Mucosa of rectum (tissue), 2 donors: ENCODE results near the gene SYF2.
"Not testable (repeated sequence)": the region's sequence is repeated elsewhere in the genome, so short reads cannot be mapped to it uniquely, and the experiment has no call there.

Experiments used
- H3K27ac ChIP-seq, 2 donors: one replicate each; pipeline ENCODE4 v1.7.0; 2013; ENCODE audit warnings: inconsistent platforms in 2 of 2, low read depth in 2 of 2, low read length in 2 of 2
- H3K27me3 ChIP-seq, 2 donors: one replicate each; pipeline ENCODE4 v1.7.0; 2013; ENCODE audit warnings: low read length in 2 of 2; ENCODE audit not compliant: control insufficient read depth in 2 of 2, insufficient read depth in 2 of 2
- H3K36me3 ChIP-seq, 2 donors: one replicate each; pipeline ENCODE4 v1.7.0; 2013; ENCODE audit warnings: low read length in 2 of 2; ENCODE audit not compliant: control insufficient read depth in 2 of 2, insufficient read depth in 2 of 2
- H3K4me1 ChIP-seq, 2 donors: one replicate each; pipeline ENCODE4 v1.7.0; 2013; ENCODE audit warnings: low read length in 2 of 2, mild to moderate bottlenecking in 1 of 2; ENCODE audit not compliant: control insufficient read depth in 2 of 2, insufficient read depth in 2 of 2
- H3K4me3 ChIP-seq, 2 donors: one replicate each; pipeline ENCODE4 v1.7.0; 2013; ENCODE audit warnings: low read length in 2 of 2
- H3K9ac ChIP-seq, 2 donors: one replicate each; pipeline ENCODE4 v1.7.0; 2013; ENCODE audit warnings: low read length in 2 of 2, low read depth in 1 of 2, mild to moderate bottlenecking in 1 of 2
- H3K9me3 ChIP-seq, 2 donors: one replicate each; pipeline ENCODE4 v1.7.0; 2013; ENCODE audit warnings: low read length in 2 of 2; ENCODE audit not compliant: control insufficient read depth in 2 of 2
- donor health status: healthy.
- donor health status: Normal muscosa, but diverticular disease.

The SYF2 gene

GRCh38 chr1:25197235-25197975 is 34.9 kb downstream of the SYF2 start:
- Histone ChIP-seq H3K36me3 (no peaks in the 10 kb centered on the region), H3K4me1 (peaks cover 23 to 45% of the 10 kb centered on the region in 2 donors), H3K9ac (no peak overlapping the region), H3K27me3 (no peaks in the 10 kb centered on the region), H3K9me3 (no peaks in the 10 kb centered on the region), H3K27ac (peak overlapping the region; percentile 71 to 76), H3K4me3 (peak overlapping the region in 1 of 2 donors; percentile 31)

GRCh38 chr1:25196830-25197229 is 35.5 kb downstream of the SYF2 start:
- no peak overlapping the region for H3K9ac ChIP-seq
- H3K36me3 ChIP-seq = no peaks in the 10 kb centered on the region
- no peaks in the 10 kb centered on the region for H3K9me3 ChIP-seq
- H3K27me3 ChIP-seq = no peaks in the 10 kb centered on the region
- peaks cover 23 to 45% of the 10 kb centered on the region in 2 donors for H3K4me1 ChIP-seq
- peak overlapping the region; percentile 71 to 76 for H3K27ac ChIP-seq
- H3K4me3 ChIP-seq = no peak overlapping the region

GRCh38 chr1:25195835-25196234 is 36.5 kb downstream of the SYF2 start:
- no peaks in the 10 kb centered on the region for H3K27me3 ChIP-seq
- no peaks in the 10 kb centered on the region for H3K9me3 ChIP-seq
- peaks cover 23 to 45% of the 10 kb centered on the region in 2 donors for H3K4me1 ChIP-seq
- no peak overlapping the region for H3K27ac ChIP-seq
- no peak overlapping the region for H3K9ac ChIP-seq
- no peak overlapping the region for H3K4me3 ChIP-seq
- no peaks in the 10 kb centered on the region for H3K36me3 ChIP-seq

- no peak overlapping the region for H3K4me3 ChIP-seq
- H3K36me3 ChIP-seq = no peaks in the 10 kb centered on the region
- no peaks in the 10 kb centered on the region for H3K27me3 ChIP-seq
- H3K9ac ChIP-seq = no peak overlapping the region
- H3K27ac ChIP-seq = no peak overlapping the region
- H3K4me1 ChIP-seq = peaks cover 23 to 45% of the 10 kb centered on the region in 2 donors
- no peaks in the 10 kb centered on the region for H3K9me3 ChIP-seq
Observed at GRCh38 chr1:25194572-25195020, 37.7 kb downstream of the SYF2 start.

- no peaks in the 10 kb centered on the region for H3K36me3 ChIP-seq
- no peak overlapping the region for H3K27ac ChIP-seq
- no peak overlapping the region for H3K4me3 ChIP-seq
- H3K27me3 ChIP-seq = no peaks in the 10 kb centered on the region
- H3K9me3 ChIP-seq = no peaks in the 10 kb centered on the region
- no peak overlapping the region for H3K9ac ChIP-seq
- H3K4me1 ChIP-seq = peaks cover 21 to 43% of the 10 kb centered on the region in 2 donors
Observed at GRCh38 chr1:25194054-25194453, 38.2 kb downstream of the SYF2 start.

- no peak overlapping the region for H3K27ac ChIP-seq
- H3K4me3 ChIP-seq = no peak overlapping the region
- no peaks in the 10 kb centered on the region for H3K36me3 ChIP-seq
- H3K9me3 ChIP-seq = no peaks in the 10 kb centered on the region
- no peaks in the 10 kb centered on the region for H3K27me3 ChIP-seq
- H3K4me1 ChIP-seq = peaks cover 15 to 35% of the 10 kb centered on the region in 2 donors
- H3K9ac ChIP-seq = no peak overlapping the region
Observed at GRCh38 chr1:25193229-25193628, 39.1 kb downstream of the SYF2 start.

GRCh38 chr1:25192154-25192553 is 40.1 kb downstream of the SYF2 start:
- Histone ChIP-seq H3K27ac (no peak overlapping the region), H3K36me3 (no peaks in the 10 kb centered on the region), H3K27me3 (no peaks in the 10 kb centered on the region), H3K9ac (no peak overlapping the region), H3K4me3 (no peak overlapping the region), H3K4me1 (peaks cover 8 to 24% of the 10 kb centered on the region in 2 donors), H3K9me3 (no peaks in the 10 kb centered on the region)

GRCh38 chr1:25190260-25190659 is 42.0 kb downstream of the SYF2 start:
- H3K4me1 ChIP-seq = peaks cover 4 to 10% of the 10 kb centered on the region in 2 donors
- H3K9me3 ChIP-seq = no peaks in the 10 kb centered on the region

GRCh38 chr1:25187904-25188303 is 44.4 kb downstream of the SYF2 start:
- H3K27me3 ChIP-seq, H3K9me3 ChIP-seq, H3K27ac ChIP-seq, H3K4me1 ChIP-seq, H3K9ac ChIP-seq, H3K4me3 ChIP-seq, H3K36me3 ChIP-seq: not testable (repeated sequence)

More at GRCh38 chr1:25190260-25190659, 42.0 kb downstream of the SYF2 start:
- no peak overlapping the region for H3K4me3 ChIP-seq
- no peak overlapping the region for H3K9ac ChIP-seq
- no peaks in the 10 kb centered on the region for H3K27me3 ChIP-seq
- no peak overlapping the region for H3K27ac ChIP-seq
- H3K36me3 ChIP-seq = no peaks in the 10 kb centered on the region

- H3K9ac ChIP-seq = no peak overlapping the region
- H3K27ac ChIP-seq = no peak overlapping the region
- no peaks in the 10 kb centered on the region for H3K9me3 ChIP-seq
- H3K36me3 ChIP-seq = no peaks in the 10 kb centered on the region
- H3K27me3 ChIP-seq = no peaks in the 10 kb centered on the region
- H3K4me1 ChIP-seq = no peaks in the 10 kb centered on the region
- no peak overlapping the region for H3K4me3 ChIP-seq
Observed at GRCh38 chr1:25187077-25187476, 45.2 kb downstream of the SYF2 start.
